Measurements from ENCODE around the gene KCNMA1.

Gene KCNMA1

GRCh38 chr10:76984559-76985443, 652.8 kb downstream of the KCNMA1 start:
- peak; percentile 20 to 40 for DNase-seq (ENCODE audit: low read depth in 2 of 2)

GRCh38 chr10:76983624-76984023, 654.0 kb downstream of the KCNMA1 start:
- no peak for DNase-seq (ENCODE audit: low read depth in 2 of 2)

GRCh38 chr10:76982671-76983070, 654.9 kb downstream of the KCNMA1 start:
- no peak for DNase-seq (ENCODE audit: low read depth in 2 of 2)

DNA sequence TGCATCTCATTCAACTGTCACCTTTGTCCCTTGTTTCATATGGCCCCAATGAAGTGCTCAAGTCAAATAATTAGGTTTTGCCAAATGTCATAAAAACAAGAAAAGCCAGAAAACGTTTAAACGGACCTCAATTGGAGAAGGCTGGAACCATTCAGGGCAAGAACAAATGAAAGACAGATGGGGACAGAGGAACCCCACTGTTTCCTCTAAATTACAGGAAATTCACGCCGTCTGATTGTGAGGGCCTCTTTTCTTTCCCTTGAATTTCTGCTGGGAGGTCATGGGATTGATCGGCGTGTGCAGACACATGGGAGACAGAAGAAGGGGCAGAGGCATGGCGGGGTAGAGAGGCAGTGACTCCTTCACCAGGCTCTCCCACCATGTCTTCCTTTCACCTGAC, 656.4 kb downstream of the KCNMA1 start:
- no peak for DNase-seq (ENCODE audit: low read depth in 2 of 2)

DNA sequence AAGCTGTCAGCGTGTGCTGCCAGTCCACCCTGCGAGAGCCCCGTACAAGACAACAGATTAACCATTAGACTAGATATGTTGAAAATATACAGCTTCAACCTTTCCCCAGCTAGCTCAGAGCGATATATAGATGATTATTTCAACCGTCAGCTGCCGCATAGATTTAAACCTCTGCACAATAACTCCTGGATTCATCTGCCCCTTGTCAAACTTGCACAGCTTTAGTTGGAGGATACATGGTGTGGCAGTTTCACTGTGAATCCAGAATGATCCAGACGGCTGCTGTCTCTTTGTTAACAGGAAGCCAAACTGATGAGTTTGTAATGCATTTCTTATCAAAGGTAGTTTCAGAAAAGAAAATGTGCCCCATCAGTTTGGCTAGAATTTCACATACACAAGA, 659.7 kb downstream of the KCNMA1 start:
- no peak for DNase-seq (ENCODE audit: low read depth in 2 of 2)

- no peak for DNase-seq (ENCODE audit: low read depth in 2 of 2)
Observed at GRCh38 chr10:76977046-76977445, 660.6 kb downstream of the KCNMA1 start.

- DNase-seq (ENCODE audit: low read depth in 2 of 2): no peak
Observed at GRCh38 chr10:76976142-76976541, 661.5 kb downstream of the KCNMA1 start.

DNA sequence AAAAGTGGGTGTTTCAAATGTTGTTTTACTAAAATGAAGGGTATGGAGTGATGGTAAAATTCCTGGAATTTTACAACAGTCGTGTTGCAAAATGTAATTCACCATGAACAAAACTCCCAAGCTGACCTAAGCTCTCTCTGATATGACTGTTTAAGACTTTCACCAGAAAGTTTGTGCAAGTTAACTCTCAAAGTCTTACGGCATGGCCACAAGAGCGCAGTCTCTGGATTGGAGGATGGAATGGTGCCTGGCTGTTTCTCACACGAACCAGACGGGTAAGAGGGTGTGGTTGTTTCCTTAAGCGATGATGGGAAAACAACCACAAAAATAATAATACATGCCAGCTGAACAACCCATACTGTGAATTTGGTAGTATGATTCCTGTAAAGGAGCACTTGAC, 662.5 kb downstream of the KCNMA1 start:
- DNase-seq (ENCODE audit: low read depth in 2 of 2): no peak

- DNase-seq (ENCODE audit: low read depth in 2 of 2): no peak
Observed at GRCh38 chr10:76974017-76974691, 663.5 kb downstream of the KCNMA1 start.

DNA sequence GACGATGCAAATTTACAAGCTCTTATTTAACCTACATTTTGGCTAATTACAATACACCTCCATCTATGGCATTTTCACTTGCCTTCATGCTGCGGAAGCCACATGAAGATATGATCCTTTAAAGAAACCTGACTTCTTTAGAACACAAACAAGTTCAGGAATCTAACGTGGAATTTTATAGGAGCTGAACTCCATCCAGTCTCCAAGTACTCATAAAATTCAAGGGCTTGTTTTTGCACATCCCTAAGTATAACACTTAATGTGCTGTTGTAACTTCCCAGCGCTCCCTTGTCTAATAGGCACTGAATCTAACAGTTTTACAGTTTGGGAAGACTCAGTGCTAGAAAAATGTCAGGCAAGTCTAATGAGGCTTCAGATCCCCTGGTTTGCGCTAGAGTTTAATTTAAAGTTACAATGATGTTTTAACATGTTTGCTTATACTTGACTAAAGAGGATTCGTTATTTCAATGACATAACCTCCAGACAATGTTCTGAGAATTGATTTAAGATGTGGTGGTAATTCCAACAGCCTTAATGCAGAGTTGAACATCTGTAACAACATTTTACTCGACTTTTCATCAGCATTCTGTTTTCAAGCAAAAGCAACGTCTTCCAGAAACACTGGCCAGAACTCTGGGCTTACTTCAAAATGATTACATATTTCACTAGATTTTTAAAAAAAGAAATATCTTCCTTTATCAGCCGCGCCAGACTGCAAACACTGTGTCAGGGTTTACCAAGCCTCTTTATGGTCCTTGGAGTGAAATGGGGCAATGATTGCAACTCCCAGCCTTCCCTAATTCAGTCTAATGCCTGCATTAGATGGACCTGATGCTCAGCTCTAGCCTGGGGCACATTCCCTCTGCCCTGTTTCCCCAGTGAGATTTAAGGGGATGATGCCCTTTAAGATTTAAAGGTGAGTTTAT, 664.3 kb downstream of the KCNMA1 start:
- DNase-seq (ENCODE audit: low read depth in 2 of 2): no peak

DNA sequence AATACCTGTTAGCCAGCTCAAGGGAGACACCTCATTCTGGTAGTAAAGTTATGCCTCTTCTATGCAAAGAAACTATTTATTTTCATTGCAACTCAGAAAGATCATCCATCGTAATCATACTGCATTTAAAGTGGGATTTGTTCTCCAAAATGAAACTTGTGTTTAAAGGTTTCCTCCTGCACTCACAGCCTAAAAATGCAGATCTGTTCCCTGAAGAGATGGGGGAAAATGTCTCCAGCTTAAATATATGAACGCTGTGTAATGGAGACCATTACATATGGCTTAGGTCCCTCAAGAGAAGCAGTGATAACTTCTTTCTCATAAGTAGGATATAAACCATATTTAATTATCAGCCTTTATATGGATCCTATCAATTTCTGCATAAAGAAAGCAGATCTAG, 665.1 kb downstream of the KCNMA1 start:
- no peak for DNase-seq (ENCODE audit: low read depth in 2 of 2)

GRCh38 chr10:76971547-76972170, 665.9 kb downstream of the KCNMA1 start:
- no peak for DNase-seq (ENCODE audit: low read depth in 2 of 2)

- DNase-seq (ENCODE audit: low read depth in 2 of 2): no peak
Observed at GRCh38 chr10:76970711-76971519, 666.7 kb downstream of the KCNMA1 start.

GRCh38 chr10:76969366-76969948, 668.2 kb downstream of the KCNMA1 start:
- DNase-seq (ENCODE audit: low read depth in 2 of 2): no peak

- DNase-seq (ENCODE audit: low read depth in 2 of 2): no peak
Observed at GRCh38 chr10:76968483-76968882, 669.1 kb downstream of the KCNMA1 start.

DNA sequence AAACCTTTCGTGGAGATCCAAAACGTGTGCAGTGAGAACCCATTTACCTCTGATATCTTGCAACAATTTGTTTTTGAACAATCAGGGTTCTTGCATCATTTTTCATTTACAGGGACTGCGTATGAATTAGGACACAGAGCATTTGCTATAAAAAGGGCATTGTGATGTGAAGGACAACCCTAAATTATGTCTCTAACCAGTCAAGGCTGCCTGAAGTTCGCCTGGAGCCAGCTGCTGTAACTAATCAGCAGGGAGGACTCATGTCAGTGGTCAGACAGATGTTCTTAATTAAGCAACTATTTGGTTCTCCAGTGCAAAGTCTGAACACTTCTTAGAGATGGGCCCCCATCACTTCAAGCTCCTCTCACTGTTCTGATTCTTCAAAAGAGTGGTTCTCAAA, 674.8 kb downstream of the KCNMA1 start:
- DNase-seq (ENCODE audit: low read depth in 2 of 2): no peak

DNA sequence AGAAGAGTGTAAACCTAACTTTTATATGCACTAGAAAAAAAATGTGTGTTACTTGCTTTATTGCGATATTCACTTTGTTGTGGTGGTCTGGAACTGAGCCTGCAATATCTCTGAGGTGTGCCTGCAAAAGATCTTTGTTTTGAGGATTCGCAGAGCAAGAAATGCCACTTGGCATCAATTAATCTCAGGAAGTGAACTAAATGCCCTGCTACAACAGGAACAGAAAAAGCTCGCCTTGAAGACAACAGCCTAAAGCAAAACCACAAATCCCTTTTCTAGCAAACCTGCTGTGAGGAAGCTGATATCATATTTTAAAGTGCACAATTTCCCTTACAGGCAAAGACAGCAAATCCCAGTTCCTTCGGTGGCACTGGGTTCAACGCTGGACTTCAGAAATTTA, 675.8 kb downstream of the KCNMA1 start:
- DNase-seq (ENCODE audit: low read depth in 2 of 2): no peak

GRCh38 chr10:76959111-76959510, 678.5 kb downstream of the KCNMA1 start:
- DNase-seq (ENCODE audit: low read depth in 2 of 2): no peak

DNA sequence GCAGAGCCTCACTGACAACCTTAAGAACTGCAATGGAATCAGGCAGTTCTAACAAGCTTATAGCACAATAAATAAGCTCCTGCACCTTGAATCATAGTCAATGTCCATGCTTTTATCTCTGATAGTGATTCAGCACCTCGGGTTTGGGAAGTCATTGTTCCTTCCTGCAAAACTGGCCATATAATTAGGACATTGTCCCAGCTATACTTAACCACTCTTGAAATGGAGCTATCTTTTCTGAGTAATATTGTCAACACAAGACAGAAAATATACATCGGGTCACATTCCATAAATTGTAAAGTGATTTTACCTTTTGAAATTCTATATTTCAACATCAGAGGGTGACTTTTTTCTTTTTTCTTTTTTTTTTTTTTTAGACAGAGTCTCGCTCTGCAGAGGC, 682.8 kb downstream of the KCNMA1 start:
- DNase-seq (ENCODE audit: low read depth in 2 of 2): no peak

- no peak for DNase-seq (ENCODE audit: low read depth in 2 of 2)
Observed at GRCh38 chr10:76950354-76950753, 687.3 kb downstream of the KCNMA1 start.
